Panc1 (cell line): ENCODE results near the gene MYDGF.

Source experiments
- POLR2AphosphoS5 ChIP-seq: IDR thresholded peaks from 2 replicates; pipeline ENCODE4 v1.6.1; 2012; ENCODE audit warnings: mild to moderate bottlenecking, low read depth, low read length, moderate library complexity
- SIN3A ChIP-seq: IDR thresholded peaks from 2 replicates; pipeline ENCODE4 v1.6.1; 2012; ENCODE audit warnings: low read depth, mild to moderate bottlenecking, low read length, moderate library complexity, borderline replicate concordance; ENCODE audit not compliant: insufficient read depth
- TF ChIP-seq, protein P1 (sequence below): fragments of 450-650 bp; IDR thresholded peaks from 2 replicates; pipeline ENCODE4 v1.5.1; 2017; ENCODE audit warnings: mild to moderate bottlenecking

DNA sequence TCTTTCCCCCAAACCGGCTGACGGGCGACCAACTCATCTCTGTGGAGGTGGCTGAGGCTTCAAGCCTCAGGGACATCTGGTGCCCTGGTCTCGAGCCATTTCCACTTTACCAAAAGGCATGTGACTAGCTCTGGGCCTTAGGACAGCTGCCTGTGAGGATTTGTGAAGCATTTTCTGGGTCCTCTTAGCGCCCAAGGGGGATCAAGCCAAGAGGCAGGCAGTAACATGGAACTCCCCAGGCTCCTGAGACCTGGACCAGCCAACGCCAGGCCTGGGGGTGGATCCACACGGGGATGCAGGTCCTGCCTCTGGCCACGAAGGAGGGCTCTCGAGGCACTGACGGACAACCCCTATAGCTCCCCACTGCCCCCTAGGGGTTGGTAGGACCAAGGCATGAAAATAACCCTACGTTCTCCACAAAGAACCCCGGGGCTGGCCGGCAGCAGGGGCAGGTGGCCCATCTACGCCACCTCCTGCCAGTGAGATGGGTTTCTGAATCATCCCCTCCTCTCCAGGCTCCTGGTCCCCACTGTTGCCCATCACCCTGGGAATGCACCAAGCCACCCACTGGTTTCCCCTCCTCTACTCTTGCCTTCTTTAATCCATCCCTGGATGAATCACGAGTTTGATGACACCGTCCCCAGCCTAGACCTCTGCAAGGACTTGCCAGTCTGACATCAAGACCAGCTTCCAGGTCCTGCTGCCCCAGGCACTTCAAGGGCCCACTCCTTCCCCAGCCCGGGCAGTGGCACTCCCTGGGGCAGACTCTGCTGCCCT is 7.0 kb upstream of the MYDGF start:
- TF ChIP-seq, protein P1, sequence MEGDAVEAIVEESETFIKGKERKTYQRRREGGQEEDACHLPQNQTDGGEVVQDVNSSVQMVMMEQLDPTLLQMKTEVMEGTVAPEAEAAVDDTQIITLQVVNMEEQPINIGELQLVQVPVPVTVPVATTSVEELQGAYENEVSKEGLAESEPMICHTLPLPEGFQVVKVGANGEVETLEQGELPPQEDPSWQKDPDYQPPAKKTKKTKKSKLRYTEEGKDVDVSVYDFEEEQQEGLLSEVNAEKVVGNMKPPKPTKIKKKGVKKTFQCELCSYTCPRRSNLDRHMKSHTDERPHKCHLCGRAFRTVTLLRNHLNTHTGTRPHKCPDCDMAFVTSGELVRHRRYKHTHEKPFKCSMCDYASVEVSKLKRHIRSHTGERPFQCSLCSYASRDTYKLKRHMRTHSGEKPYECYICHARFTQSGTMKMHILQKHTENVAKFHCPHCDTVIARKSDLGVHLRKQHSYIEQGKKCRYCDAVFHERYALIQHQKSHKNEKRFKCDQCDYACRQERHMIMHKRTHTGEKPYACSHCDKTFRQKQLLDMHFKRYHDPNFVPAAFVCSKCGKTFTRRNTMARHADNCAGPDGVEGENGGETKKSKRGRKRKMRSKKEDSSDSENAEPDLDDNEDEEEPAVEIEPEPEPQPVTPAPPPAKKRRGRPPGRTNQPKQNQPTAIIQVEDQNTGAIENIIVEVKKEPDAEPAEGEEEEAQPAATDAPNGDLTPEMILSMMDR, result peak; percentile 76; the same call in 1 of the 2 replicates
- TF ChIP-seq SIN3A (no peak), POLR2AphosphoS5 (no peak)
